Endodermal cell (in vitro differentiated cells): Measurements from ENCODE around the gene TTN. TPM values are rescaled to one million over a fixed set of nuclear protein-coding genes. Genes with fewer than 3 reads are reported as not detected.

Source experiments
- DNase-seq: peaks from one replicate; pipeline ENCODE4 v3.0.0-alpha.2; 2017
- H3K27ac ChIP-seq: 2 replicates; pipeline ENCODE4 v1.5.1; 2013; ENCODE audit warnings: mild to moderate bottlenecking, low read depth, low read length, moderate library complexity
- H3K27me3 ChIP-seq: 2 replicates; pipeline ENCODE4 v1.6.1; 2013; ENCODE audit warnings: mild to moderate bottlenecking, low read length, moderate library complexity; ENCODE audit not compliant: insufficient read depth, control insufficient read depth, poor library complexity, severe bottlenecking
- H3K36me3 ChIP-seq: 2 replicates; pipeline ENCODE4 v1.7.0; 2013; ENCODE audit warnings: mild to moderate bottlenecking, low read length, moderate library complexity; ENCODE audit not compliant: control insufficient read depth, insufficient read depth
- H3K4me1 ChIP-seq: one replicate; pipeline ENCODE4 v1.7.0; 2013; ENCODE audit warnings: low read length; ENCODE audit not compliant: control insufficient read depth, insufficient read depth
- H3K4me3 ChIP-seq: 2 replicates; pipeline ENCODE4 v1.5.1; 2013; ENCODE audit warnings: mild to moderate bottlenecking, low read length, moderate library complexity
- H3K9ac ChIP-seq: 2 replicates; pipeline ENCODE4 v1.6.1; 2013; ENCODE audit warnings: mild to moderate bottlenecking, low read length, moderate library complexity; ENCODE audit not compliant: poor library complexity, severe bottlenecking; ENCODE audit errors: extremely low read depth
- H3K9me3 ChIP-seq: 2 replicates; pipeline ENCODE4 v1.6.1; 2013; ENCODE audit warnings: mild to moderate bottlenecking, low read length, moderate library complexity; ENCODE audit not compliant: control insufficient read depth
- H3K27ac Mint-ChIP-seq: 2 replicates; pipeline ENCODE4 v1.8.0; 2020; ENCODE audit warnings: mixed read lengths
- H3K27me3 Mint-ChIP-seq: 2 replicates; pipeline ENCODE4 v1.8.0; 2021; ENCODE audit warnings: mild to moderate bottlenecking, mixed read lengths; ENCODE audit not compliant: insufficient read depth
- H3K36me3 Mint-ChIP-seq: 2 replicates; pipeline ENCODE4 v1.8.0; 2020; ENCODE audit warnings: low read depth, mixed read lengths
- H3K4me1 Mint-ChIP-seq: 2 replicates; pipeline ENCODE4 v1.8.0; 2020; ENCODE audit warnings: mixed read lengths
- H3K4me3 Mint-ChIP-seq: 2 replicates; pipeline ENCODE4 v1.8.0; 2020; ENCODE audit warnings: mild to moderate bottlenecking, moderate library complexity, mixed read lengths
- H3K9me3 Mint-ChIP-seq: 2 replicates; pipeline ENCODE4 v1.8.0; 2020; ENCODE audit warnings: mild to moderate bottlenecking, mixed read lengths
- WGBS, 2 experiments: methylation state at CpG; one replicate each; pipeline versions ENCODE4 v1.1.5 to v1.1.7; 2013; ENCODE audit warnings: missing lambda C conversion rate in 2 of 2, mixed read lengths in 1 of 2; ENCODE audit not compliant: insufficient coverage in 1 of 2, insufficient read length in 1 of 2; 5-methylcytosine and 5-hydroxymethylcytosine counted together
- total RNA-seq, 2 donors: library from RNA; stranded (reverse); fragmentation: NEBNext Ultra II Directional in 1 of 2; extraction: Animal tissue kit (Norgen Biotek cat#: 25700) in 1 of 2; gene quantifications; 2 replicates in 1 of 2; 3 replicates in 1 of 2; pipeline ENCODE4 v1.2.1, GENCODE V29; 2021
- TF ChIP-seq, protein P1 (sequence below): fragments of 200-600 bp; sonication (generic); conservative IDR thresholded peaks from 2 replicates; pipeline ENCODE4 v1.5.0; 2021; ENCODE audit warnings: antibody characterized with exemption, mild to moderate bottlenecking

The TTN gene
- total RNA-seq, 2 donors from 2014 or later = 101 to 118 TPM

GRCh38 chr2:178484245-178485041 is 322.8 kb downstream of the TTN start:
- Mint-ChIP-seq H3K36me3 (peaks cover 13% of the 10 kb centered on the region), H3K4me3 (no peak overlapping the region), H3K27ac (no peak overlapping the region), H3K4me1 (peaks cover 25% of the 10 kb centered on the region), H3K27me3 (no peaks in the 10 kb centered on the region), H3K9me3 (no peaks in the 10 kb centered on the region)
- Histone ChIP-seq H3K4me1 (peaks cover 3% of the 10 kb centered on the region), H3K27me3 (no peaks in the 10 kb centered on the region), H3K4me3 (no peak overlapping the region), H3K9me3 (no peaks in the 10 kb centered on the region), H3K27ac (no peak overlapping the region), H3K9ac (no peak overlapping the region), H3K36me3 (peaks cover 3% of the 10 kb centered on the region)
- DNase-seq = no peak
- TF ChIP-seq, protein P1, sequence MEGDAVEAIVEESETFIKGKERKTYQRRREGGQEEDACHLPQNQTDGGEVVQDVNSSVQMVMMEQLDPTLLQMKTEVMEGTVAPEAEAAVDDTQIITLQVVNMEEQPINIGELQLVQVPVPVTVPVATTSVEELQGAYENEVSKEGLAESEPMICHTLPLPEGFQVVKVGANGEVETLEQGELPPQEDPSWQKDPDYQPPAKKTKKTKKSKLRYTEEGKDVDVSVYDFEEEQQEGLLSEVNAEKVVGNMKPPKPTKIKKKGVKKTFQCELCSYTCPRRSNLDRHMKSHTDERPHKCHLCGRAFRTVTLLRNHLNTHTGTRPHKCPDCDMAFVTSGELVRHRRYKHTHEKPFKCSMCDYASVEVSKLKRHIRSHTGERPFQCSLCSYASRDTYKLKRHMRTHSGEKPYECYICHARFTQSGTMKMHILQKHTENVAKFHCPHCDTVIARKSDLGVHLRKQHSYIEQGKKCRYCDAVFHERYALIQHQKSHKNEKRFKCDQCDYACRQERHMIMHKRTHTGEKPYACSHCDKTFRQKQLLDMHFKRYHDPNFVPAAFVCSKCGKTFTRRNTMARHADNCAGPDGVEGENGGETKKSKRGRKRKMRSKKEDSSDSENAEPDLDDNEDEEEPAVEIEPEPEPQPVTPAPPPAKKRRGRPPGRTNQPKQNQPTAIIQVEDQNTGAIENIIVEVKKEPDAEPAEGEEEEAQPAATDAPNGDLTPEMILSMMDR = no peak
- WGBS, 2 experiments = 89 to 96% methylated on average over 5 to 6 of the region's 6 CpGs

- H3K9me3 Mint-ChIP-seq = no peaks in the 10 kb centered on the region
- Histone ChIP-seq H3K27ac (no peak overlapping the region), H3K4me1 (peaks cover 3% of the 10 kb centered on the region), H3K27me3 (no peaks in the 10 kb centered on the region), H3K4me3 (peak overlapping the region; percentile 30), H3K9me3 (no peaks in the 10 kb centered on the region), H3K36me3 (no peaks in the 10 kb centered on the region), H3K9ac (no peak overlapping the region)
- TF ChIP-seq, protein P1 = no peak
- DNase-seq = no peak
- WGBS, 2 experiments = 81 to 90% methylated on average over 2 to 4 of the region's 4 CpGs
- no peak overlapping the region for H3K27ac Mint-ChIP-seq
- H3K4me3 Mint-ChIP-seq = no peak overlapping the region
- H3K27me3 Mint-ChIP-seq = peaks cover 3% of the 10 kb centered on the region
- peaks cover 25% of the 10 kb centered on the region for H3K4me1 Mint-ChIP-seq
- H3K36me3 Mint-ChIP-seq = peaks cover 7% of the 10 kb centered on the region
These were observed 324.8 kb downstream of the TTN start for GRCh38 chr2:178482437-178482836.

DNA sequence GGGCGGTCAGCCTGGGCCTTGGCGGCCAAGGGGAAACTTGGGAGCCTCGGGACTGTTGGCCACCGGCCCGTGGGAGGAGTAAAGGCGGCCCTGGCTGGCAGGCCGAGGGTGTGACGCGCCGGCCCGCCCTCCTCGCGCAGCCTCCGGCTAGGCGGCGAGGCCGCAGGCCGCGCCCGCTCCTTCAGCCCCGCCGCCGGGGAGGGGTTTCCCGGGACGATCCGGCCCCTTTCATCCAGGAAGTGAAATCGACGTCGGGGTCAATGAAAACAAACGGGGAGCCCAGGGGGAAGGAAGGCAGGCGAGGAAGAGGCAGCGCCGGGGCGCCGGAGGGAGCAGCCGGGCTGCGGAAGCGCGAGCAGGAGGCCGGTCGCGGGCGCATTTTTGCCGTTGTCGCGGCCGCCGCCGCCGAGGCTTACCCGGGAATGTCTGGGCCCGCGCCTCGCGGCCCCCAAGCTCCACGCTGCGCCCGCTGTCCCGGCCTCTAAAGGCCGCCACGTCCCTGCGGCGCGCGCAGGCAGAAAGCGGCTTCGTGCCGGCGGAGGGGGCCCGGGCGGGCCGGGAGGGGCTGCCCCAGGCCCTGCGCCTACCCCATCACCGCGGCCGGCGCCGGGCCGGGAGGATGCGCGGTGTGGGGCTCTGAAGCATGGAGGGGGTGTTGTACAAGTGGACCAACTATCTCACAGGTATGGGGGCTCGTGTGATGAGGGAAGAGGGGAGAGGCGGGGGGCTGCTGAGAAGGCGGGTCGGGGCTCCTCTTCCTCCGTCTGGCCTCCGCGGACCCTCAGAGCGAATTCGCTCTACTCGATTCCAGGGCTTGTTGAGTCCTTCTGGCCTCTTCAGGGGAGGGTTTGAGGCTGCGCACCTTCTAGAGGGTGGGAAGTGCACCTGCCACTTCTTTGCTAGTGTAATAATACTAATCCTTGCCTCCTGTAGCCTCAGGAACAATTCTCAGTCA is 326.7 kb downstream of the TTN start, which contains the start of gene PLEKHA3:
PLEKHA3 (plus strand) TSS at position 231 of the 955 bp plus-strand sequence; CDS start at position 644, 413 bp downstream.
- H3K9me3 Mint-ChIP-seq = no peaks in the 10 kb centered on the region
- peak within 1 kb of the TSS; percentile 93 for H3K27ac Mint-ChIP-seq
- Histone ChIP-seq H3K4me3 (peak within 1 kb of the TSS; percentile 84), H3K36me3 (no peaks in the 10 kb centered on the region), H3K9ac (peak within 1 kb of the TSS; percentile 48), H3K27ac (peak within 1 kb of the TSS; percentile 71), H3K27me3 (no peaks in the 10 kb centered on the region), H3K9me3 (no peaks in the 10 kb centered on the region), H3K4me1 (peaks cover 3% of the 10 kb centered on the region)
- no peaks in the 10 kb centered on the region for H3K36me3 Mint-ChIP-seq
- peaks cover 3% of the 10 kb centered on the region for H3K27me3 Mint-ChIP-seq
- TF ChIP-seq, protein P1 = no peak
- peak; percentile 96 for DNase-seq
- 0 to 1% methylated on average over 24 to 92 of the region's 92 CpGs for WGBS, 2 experiments
- H3K4me3 Mint-ChIP-seq = peak within 1 kb of the TSS; percentile 87
- H3K4me1 Mint-ChIP-seq = peaks cover 25% of the 10 kb centered on the region
